Measurements from ENCODE around the gene ARID1A.

Gene ARID1A

DNA sequence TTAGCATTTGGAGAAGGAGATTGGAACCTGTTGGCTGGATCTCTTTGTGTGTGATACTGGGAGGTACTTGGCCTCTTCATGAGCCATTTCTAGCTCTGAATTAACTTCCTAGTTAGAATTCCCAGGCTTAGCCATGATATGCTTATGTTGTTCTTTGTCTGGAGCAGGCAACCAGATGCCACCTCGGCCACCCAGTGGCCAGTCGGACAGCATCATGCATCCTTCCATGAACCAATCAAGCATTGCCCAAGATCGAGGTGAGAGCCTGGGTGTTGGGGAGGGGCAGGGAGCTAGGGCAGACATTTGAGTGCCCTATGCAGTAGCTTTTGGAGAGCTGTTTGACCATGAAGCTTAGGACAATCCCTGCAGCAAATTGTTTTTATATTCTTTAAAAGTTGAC is 65.4 kb downstream of the ARID1A start:
- Histone ChIP-seq H3K9me3 (ENCODE audit: insufficient read depth, low read length, severe bottlenecking) (no peaks in the 10 kb centered on the region), H2AFZ (ENCODE audit: low read depth, low read length) (no peak overlapping the region), H3K79me2 (ENCODE audit: insufficient read depth, low read length) (peaks cover 68% of the 10 kb centered on the region), H3K4me3 (ENCODE audit: low read depth in 1 of 2, low read length in 2 of 2) (no peak overlapping the region), H3K27ac (ENCODE audit: low read length) (no peak overlapping the region), H3K36me3 (ENCODE audit: insufficient read depth, low read length) (peaks cover 98% of the 10 kb centered on the region), H3K4me1 (ENCODE audit: insufficient read depth, low read length) (no peaks in the 10 kb centered on the region), H3K4me2 (ENCODE audit: insufficient read depth, low read length) (no peak overlapping the region), H3K27me3 (ENCODE audit: insufficient read depth, low read length, poor library complexity) (no peaks in the 10 kb centered on the region), H4K20me1 (ENCODE audit: insufficient read depth, low read length) (peaks cover 44% of the 10 kb centered on the region), H3K9ac (ENCODE audit: low read depth, low read length) (no peak overlapping the region)
- DNase-seq (no peak), ATAC-seq (ENCODE audit: insufficient read depth, low read depth) (no peak)
- TF ChIP-seq CTCF (IDR thresholded peaks at IDR 0.05; ENCODE audit: borderline replicate concordance, extremely low read depth, low read length, poor library complexity, severe bottlenecking) = peak; percentile 20
- TF ChIP-seq EZH2 (IDR thresholded peaks at IDR 0.05; ENCODE audit: borderline replicate concordance, low read depth, low read length, severe bottlenecking) = no peak

DNA sequence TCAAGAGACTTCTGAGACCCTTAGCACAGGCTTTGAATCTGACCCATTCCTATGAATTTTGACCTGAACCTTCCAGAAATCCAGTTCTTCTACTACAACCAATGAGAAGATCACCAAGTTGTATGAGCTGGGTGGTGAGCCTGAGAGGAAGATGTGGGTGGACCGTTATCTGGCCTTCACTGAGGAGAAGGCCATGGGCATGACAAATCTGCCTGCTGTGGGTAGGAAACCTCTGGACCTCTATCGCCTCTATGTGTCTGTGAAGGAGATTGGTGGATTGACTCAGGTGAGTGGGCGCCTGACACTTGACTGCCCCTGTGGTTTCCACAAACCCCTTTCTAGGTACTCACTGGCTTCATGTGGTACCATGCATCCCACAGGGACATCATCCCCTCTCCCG is 71.9 kb downstream of the ARID1A start:
- H4K20me1 ChIP-seq (ENCODE audit: insufficient read depth, low read length) = peaks cover 24% of the 10 kb centered on the region
- H3K36me3 ChIP-seq (ENCODE audit: insufficient read depth, low read length) = peaks cover 98% of the 10 kb centered on the region
- H3K9me3 ChIP-seq (ENCODE audit: insufficient read depth, low read length, severe bottlenecking) = no peaks in the 10 kb centered on the region
- no peaks in the 10 kb centered on the region for H3K27me3 ChIP-seq (ENCODE audit: insufficient read depth, low read length, poor library complexity)
- no peak overlapping the region for H2AFZ ChIP-seq (ENCODE audit: low read depth, low read length)
- TF ChIP-seq EZH2 (IDR thresholded peaks at IDR 0.05; ENCODE audit: borderline replicate concordance, low read depth, low read length, severe bottlenecking) (no peak), CTCF (IDR thresholded peaks at IDR 0.05; ENCODE audit: borderline replicate concordance, extremely low read depth, low read length, poor library complexity, severe bottlenecking) (no peak)
- H3K27ac ChIP-seq (ENCODE audit: low read length) = no peak overlapping the region
- DNase-seq (no peak), ATAC-seq (ENCODE audit: insufficient read depth, low read depth) (no peak)
- no peak overlapping the region for H3K4me3 ChIP-seq (ENCODE audit: low read depth in 1 of 2, low read length in 2 of 2)
- H3K9ac ChIP-seq (ENCODE audit: low read depth, low read length) = no peak overlapping the region
- H3K4me2 ChIP-seq (ENCODE audit: insufficient read depth, low read length) = no peak overlapping the region
- H3K4me1 ChIP-seq (ENCODE audit: insufficient read depth, low read length) = no peaks in the 10 kb centered on the region
- peaks cover 24% of the 10 kb centered on the region for H3K79me2 ChIP-seq (ENCODE audit: insufficient read depth, low read length)

- Histone ChIP-seq H3K9ac (ENCODE audit: low read depth, low read length) (no peak overlapping the region), H3K4me2 (ENCODE audit: insufficient read depth, low read length) (no peak overlapping the region), H3K79me2 (ENCODE audit: insufficient read depth, low read length) (peaks cover 18% of the 10 kb centered on the region), H3K27me3 (ENCODE audit: insufficient read depth, low read length, poor library complexity) (no peaks in the 10 kb centered on the region), H3K4me3 (ENCODE audit: low read depth in 1 of 2, low read length in 2 of 2) (no peak overlapping the region), H4K20me1 (ENCODE audit: insufficient read depth, low read length) (peaks cover 18% of the 10 kb centered on the region), H3K9me3 (ENCODE audit: insufficient read depth, low read length, severe bottlenecking) (no peaks in the 10 kb centered on the region), H3K27ac (ENCODE audit: low read length) (no peak overlapping the region), H2AFZ (ENCODE audit: low read depth, low read length) (no peak overlapping the region), H3K36me3 (ENCODE audit: insufficient read depth, low read length) (peaks cover 98% of the 10 kb centered on the region), H3K4me1 (ENCODE audit: insufficient read depth, low read length) (no peaks in the 10 kb centered on the region)
- DNase-seq (no peak), ATAC-seq (ENCODE audit: insufficient read depth, low read depth) (no peak)
- no peak for TF ChIP-seq EZH2 (IDR thresholded peaks at IDR 0.05; ENCODE audit: borderline replicate concordance, low read depth, low read length, severe bottlenecking)
- no peak for TF ChIP-seq CTCF (IDR thresholded peaks at IDR 0.05; ENCODE audit: borderline replicate concordance, extremely low read depth, low read length, poor library complexity, severe bottlenecking)
Observed at GRCh38 chr1:26768755-26769154, 72.9 kb downstream of the ARID1A start.

GRCh38 chr1:26771285-26771642 is 75.4 kb downstream of the ARID1A start:
- no peaks in the 10 kb centered on the region for H3K9me3 ChIP-seq (ENCODE audit: insufficient read depth, low read length, severe bottlenecking)
- H3K79me2 ChIP-seq (ENCODE audit: insufficient read depth, low read length) = peaks cover 24% of the 10 kb centered on the region
- H3K27ac ChIP-seq (ENCODE audit: low read length) = no peak overlapping the region
- peaks cover 98% of the 10 kb centered on the region for H3K36me3 ChIP-seq (ENCODE audit: insufficient read depth, low read length)
- no peak overlapping the region for H3K4me2 ChIP-seq (ENCODE audit: insufficient read depth, low read length)
- DNase-seq = no peak
- no peak overlapping the region for H2AFZ ChIP-seq (ENCODE audit: low read depth, low read length)
- H3K4me3 ChIP-seq (ENCODE audit: low read depth in 1 of 2, low read length in 2 of 2) = no peak overlapping the region
- no peaks in the 10 kb centered on the region for H3K4me1 ChIP-seq (ENCODE audit: insufficient read depth, low read length)
- no peaks in the 10 kb centered on the region for H3K27me3 ChIP-seq (ENCODE audit: insufficient read depth, low read length, poor library complexity)
- no peak for TF ChIP-seq EZH2 (IDR thresholded peaks at IDR 0.05; ENCODE audit: borderline replicate concordance, low read depth, low read length, severe bottlenecking)
- H4K20me1 ChIP-seq (ENCODE audit: insufficient read depth, low read length) = peaks cover 19% of the 10 kb centered on the region
- no peak for ATAC-seq (ENCODE audit: insufficient read depth, low read depth)
- H3K9ac ChIP-seq (ENCODE audit: low read depth, low read length) = no peak overlapping the region
